ENCODE data around the gene STX5.
A peak's percentile ranks its signal among the peaks of the same experiment; 100 is the strongest.
"Not testable (repeated sequence)": the region's sequence is repeated elsewhere in the genome, so short reads cannot be mapped to it uniquely, and the experiment has no call there.

Gene STX5

GRCh38 chr11:62777389-62777788 is 54.5 kb downstream of the STX5 start:
- TF ChIP-seq CTCF (IDR thresholded peaks at IDR 0.05; ENCODE audit: low read length, missing control alignments): no peak
- no peak for DNase-seq (ENCODE audit: low read depth)
- H3K4me3 ChIP-seq (replicated peaks; ENCODE audit: low read depth, low read length): no peak overlapping the region

GRCh38 chr11:62775646-62776045 is 56.2 kb downstream of the STX5 start:
- DNase-seq (ENCODE audit: low read depth): no peak
- no peak overlapping the region for H3K4me3 ChIP-seq (replicated peaks; ENCODE audit: low read depth, low read length)
- TF ChIP-seq CTCF (IDR thresholded peaks at IDR 0.05; ENCODE audit: low read length, missing control alignments): no peak

- no peak for TF ChIP-seq CTCF (IDR thresholded peaks at IDR 0.05; ENCODE audit: low read length, missing control alignments)
- no peak overlapping the region for H3K4me3 ChIP-seq (replicated peaks; ENCODE audit: low read depth, low read length)
These were observed 57.4 kb downstream of the STX5 start for GRCh38 chr11:62774407-62774806.

GRCh38 chr11:62771144-62772021 is 60.5 kb downstream of the STX5 start, which contains the start of gene TAF6L:
Gene TAF6L (plus strand): TSS chr11:62771396. CDS start chr11:62775784, 4,388 bp downstream.
- H3K4me3 ChIP-seq (replicated peaks; ENCODE audit: low read depth, low read length): peak within 1 kb of the TSS; percentile 73
- TF ChIP-seq CTCF (IDR thresholded peaks at IDR 0.05; ENCODE audit: low read length, missing control alignments): no peak
- peak; percentile 97 for DNase-seq (ENCODE audit: low read depth)

More at GRCh38 chr11:62774407-62774806, 57.4 kb downstream of the STX5 start:
- no peak for DNase-seq (ENCODE audit: low read depth)

GRCh38 chr11:62770778-62771143 is 61.1 kb downstream of the STX5 start:
- no peak for TF ChIP-seq CTCF (IDR thresholded peaks at IDR 0.05; ENCODE audit: low read length, missing control alignments)
- peak overlapping the region; percentile 73 for H3K4me3 ChIP-seq (replicated peaks; ENCODE audit: low read depth, low read length)
- no peak for DNase-seq (ENCODE audit: low read depth)

- not testable (repeated sequence) for DNase-seq (ENCODE audit: low read depth); H3K4me3 ChIP-seq (replicated peaks; ENCODE audit: low read depth, low read length)
These were observed 71.0 kb downstream of the STX5 start for GRCh38 chr11:62760867-62761227.

- no peak for DNase-seq (ENCODE audit: low read depth)
- TF ChIP-seq CTCF (IDR thresholded peaks at IDR 0.05; ENCODE audit: low read length, missing control alignments): no peak
- no peak overlapping the region for H3K4me3 ChIP-seq (replicated peaks; ENCODE audit: low read depth, low read length)
These were observed 73.7 kb downstream of the STX5 start for GRCh38 chr11:62757846-62758788.
